ENCODE results near the gene SUMO1. TPM values are rescaled to one million over a fixed set of nuclear protein-coding genes. Genes with fewer than 3 reads are reported as not detected.

SUMO1 gene
- total and polyA plus RNA-seq, 2 of the 8 experiments (the other 6 are each of a cell fraction or from before 2014, with no cell fraction given), result 108 to 238 TPM

GRCh38 chr2:202251494-202251893 is 13.1 kb upstream of the SUMO1 start:
- Histone ChIP-seq H4K5ac (ENCODE audit: insufficient read length, low read depth, low read length) (no peak overlapping the region), H3K4me3 (ENCODE audit: extremely low read depth in 1 of 4, insufficient read depth in 2 of 4, low read depth in 3 of 4, low read length in 4 of 4) (no peak overlapping the region), H2BK12ac (ENCODE audit: low read depth, low read length) (peak overlapping the region; percentile 92; the same call in 1 of the 2 replicates), H3K27me3 (replicated peaks in 1 of 4; ENCODE audit: control insufficient read depth in 3 of 4, extremely low read depth in 1 of 4, insufficient read depth in 3 of 4, low read length in 3 of 4) (no peaks in the 10 kb centered on the region), H4K91ac (replicated peaks; ENCODE audit: insufficient read length, low read length) (no peak overlapping the region), H3K4ac (replicated peaks; ENCODE audit: insufficient read length, low read depth, low read length) (no peak overlapping the region), H3K23me2 (ENCODE audit: low read depth, low read length) (no peaks in the 10 kb centered on the region), H3K56ac (replicated peaks; ENCODE audit: insufficient read length, low read depth, low read length) (no peak overlapping the region), H4K8ac (ENCODE audit: extremely low read depth, insufficient read depth, low read length) (no peak overlapping the region), H3K4me2 (ENCODE audit: insufficient read depth in 1 of 2, low read depth in 2 of 2, low read length in 2 of 2) (no peak overlapping the region), H3K9me3 (ENCODE audit: insufficient read depth in 2 of 2, low read depth in 1 of 2, low read length in 1 of 2) (no peaks in the 10 kb centered on the region; a peak in 1 of 4 replicates), H3K14ac (ENCODE audit: insufficient read length) (no peak overlapping the region), H2AK5ac (ENCODE audit: low read depth, low read length) (no peak overlapping the region), H3K36me3 (ENCODE audit: control insufficient read depth in 2 of 4, insufficient read depth in 4 of 4, low read length in 3 of 4) (no peaks in the 10 kb centered on the region), H2BK5ac (ENCODE audit: low read depth, low read length) (no peak overlapping the region), H2BK20ac (ENCODE audit: low read length) (0 out of 2 replicates have a peak overlapping the region, but pooled peaks have one; percentile 83), H3K79me2 (ENCODE audit: control insufficient read depth in 1 of 2, insufficient read depth in 2 of 2, low read length in 2 of 2) (no peaks in the 10 kb centered on the region), H2AFZ (ENCODE audit: low read length) (no peak overlapping the region), H3K79me1 (ENCODE audit: low read depth, low read length) (no peaks in the 10 kb centered on the region), H3K9ac (replicated peaks in 1 of 4; ENCODE audit: extremely low read depth in 1 of 4, low read depth in 3 of 4, low read length in 3 of 4) (no peak overlapping the region), H4K20me1 (replicated peaks in 1 of 2; ENCODE audit: control insufficient read depth in 1 of 2, insufficient read depth in 2 of 2, low read length in 2 of 2) (no peaks in the 10 kb centered on the region), H3K27ac (ENCODE audit: low read depth, low read length) (no peak overlapping the region), H2BK15ac (ENCODE audit: low read length) (0 out of 2 replicates have a peak overlapping the region, but pooled peaks have one; percentile 83), H3K4me1 (replicated peaks in 1 of 4; ENCODE audit: control insufficient read depth in 3 of 4, insufficient read depth in 4 of 4, low read length in 3 of 4) (peaks cover 2 to 8% (median 6%) of the 10 kb centered on the region in 4 experiments; a peak in 6 of 7 replicates), H3K18ac (ENCODE audit: extremely low read depth, low read length) (no peak overlapping the region), H3K23ac (ENCODE audit: insufficient read length) (no peak overlapping the region), H2BK120ac (replicated peaks; ENCODE audit: low read depth, low read length) (no peak overlapping the region)
- WGBS, 2 experiments (ENCODE audit: extremely low coverage in 1 of 2, insufficient coverage in 1 of 2, insufficient read length in 1 of 2, insufficient replicate concordance in 2 of 2, low coverage in 1 of 2, low lambda C conversion rate in 2 of 2, missing lambda C conversion rate in 1 of 2), result 89% methylated on average over 5 of the region's 5 CpGs; no CpG with 5 or more reads in 1 of the 2 experiments
- CTCF ChIA-PET (ENCODE audit: partially characterized antibody), result interaction anchor here (0.7 to 1.5 kb wide), 3 partner anchors 28 to 1332 kb away, joined by 3 to 4 read pairs (median 3); no protein-coding TSS in a partner anchor
- DNase-seq (ENCODE audit: low read depth in 1 of 2, low spot score in 2 of 2), result no peak
- TF ChIP-seq JUND (IDR thresholded peaks at IDR 0.05; ENCODE audit: low read length) (no peak), HDAC2 (IDR thresholded peaks at IDR 0.05; ENCODE audit: borderline replicate concordance in 1 of 2, low read depth in 2 of 2, low read length in 2 of 2) (no peak), RBBP5 (IDR thresholded peaks at IDR 0.05; ENCODE audit: borderline replicate concordance, low read depth, low read length) (no peak), NANOG (IDR thresholded peaks at IDR 0.05; ENCODE audit: insufficient read depth, low read depth, low read length, poor library complexity, severe bottlenecking) (no peak), JUN (IDR thresholded peaks at IDR 0.05; ENCODE audit: low read depth, low read length) (no peak), RFX5 (IDR thresholded peaks at IDR 0.05; ENCODE audit: borderline replicate concordance, low read depth, low read length) (no peak), CREB1 (IDR thresholded peaks at IDR 0.05) (no peak), POLR2A (IDR thresholded peaks at IDR 0.05; ENCODE audit: control extremely low read depth in 1 of 2, low read depth in 2 of 2, low read length in 2 of 2) (no peak)
- TF ChIP-seq, protein P1, sequence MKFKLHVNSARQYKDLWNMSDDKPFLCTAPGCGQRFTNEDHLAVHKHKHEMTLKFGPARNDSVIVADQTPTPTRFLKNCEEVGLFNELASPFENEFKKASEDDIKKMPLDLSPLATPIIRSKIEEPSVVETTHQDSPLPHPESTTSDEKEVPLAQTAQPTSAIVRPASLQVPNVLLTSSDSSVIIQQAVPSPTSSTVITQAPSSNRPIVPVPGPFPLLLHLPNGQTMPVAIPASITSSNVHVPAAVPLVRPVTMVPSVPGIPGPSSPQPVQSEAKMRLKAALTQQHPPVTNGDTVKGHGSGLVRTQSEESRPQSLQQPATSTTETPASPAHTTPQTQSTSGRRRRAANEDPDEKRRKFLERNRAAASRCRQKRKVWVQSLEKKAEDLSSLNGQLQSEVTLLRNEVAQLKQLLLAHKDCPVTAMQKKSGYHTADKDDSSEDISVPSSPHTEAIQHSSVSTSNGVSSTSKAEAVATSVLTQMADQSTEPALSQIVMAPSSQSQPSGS (IDR thresholded peaks at IDR 0.05; ENCODE audit: low read length), result no peak
- POLR2A ChIA-PET (ENCODE audit: partially characterized antibody), result interaction anchor here (1.2 to 6.5 kb wide), 3 partner anchors 13 to 21 kb away, joined by 3 to 46 read pairs (median 5); partner anchors contain the start of gene SUMO1
- FAIRE-seq, result no peak
